Uterus (tissue), 4 donors: ENCODE results near the gene TMEM202. TPM values are rescaled to one million over a fixed set of nuclear protein-coding genes. Genes with fewer than 3 reads are reported as not detected.

Experiments used
- DNase-seq, 2 donors: peaks; one replicate each; pipeline ENCODE4 v3.0.0-alpha.2; 2019 to 2020
- H3K27ac ChIP-seq, 2 donors: fragments of 200-600 bp; sonication (generic); 1 replicate in 1 of 2; 2 replicates in 1 of 2; pipeline ENCODE4 v1.5.1; 2016 to 2018
- H3K27me3 ChIP-seq, 2 donors: fragments of 200-600 bp; sonication (generic); one replicate each; pipeline ENCODE4 v1.5.1; 2018 to 2019; ENCODE audit warnings: control low read depth in 1 of 2
- H3K36me3 ChIP-seq, 2 donors: fragments of 200-600 bp; sonication (generic); one replicate each; pipeline ENCODE4 v1.5.1; 2019; ENCODE audit warnings: control low read depth in 1 of 2
- H3K4me1 ChIP-seq, 2 donors: fragments of 200-600 bp; sonication (generic); one replicate each; pipeline ENCODE4 v1.5.1; 2018 to 2019; ENCODE audit warnings: control low read depth in 1 of 2
- H3K4me3 ChIP-seq, 2 donors: fragments of 200-600 bp; sonication (generic); 1 replicate in 1 of 2; 2 replicates in 1 of 2; pipeline ENCODE4 v1.5.1; 2018 to 2019; ENCODE audit warnings: mild to moderate bottlenecking in 1 of 2
- H3K9me3 ChIP-seq, 2 donors: fragments of 200-600 bp; sonication (generic); one replicate each; pipeline ENCODE4 v1.5.1; 2019; ENCODE audit warnings: control low read depth in 1 of 2
- CTCF ChIP-seq, 4 experiments: fragments of 200-600 bp in 2 of 4; fragments of 450-650 bp in 2 of 4; sonication (generic) in 2 of 4; IDR thresholded peaks; one replicate each; pipeline ENCODE4 v1.5.1; 2016 to 2019; ENCODE audit warnings: antibody characterized with exemption in 4 of 4, mild to moderate bottlenecking in 2 of 4, moderate library complexity in 1 of 4
- POLR2A ChIP-seq, 2 donors: fragments of 450-650 bp; IDR thresholded peaks; one replicate each; pipeline ENCODE4 v1.6.1; 2016; ENCODE audit warnings: antibody characterized with exemption in 2 of 2, mild to moderate bottlenecking in 1 of 2, moderate library complexity in 1 of 2
- intact Hi-C: fragments of 100-400 bp; cut with DNase I; formaldehyde crosslinking; loops from one replicate; pipeline ENCODE4 v1.15.1; 2023; ENCODE audit warnings: low total_unique reads
- total RNA-seq, 4 donors: library from RNA; depleted of rRNA in 3 of 4; stranded (reverse); fragments of >200 nt in 3 of 4; gene quantifications; one replicate each; pipeline versions ENCODE4 v1.1.0 to v1.2.4, GENCODE V29; 2014 to 2023
- donor health status: DM: yes; HTN: yes; CAD: no.

The TMEM202 gene
- total RNA-seq, 4 donors from 2014 or later, result not detected

DNA sequence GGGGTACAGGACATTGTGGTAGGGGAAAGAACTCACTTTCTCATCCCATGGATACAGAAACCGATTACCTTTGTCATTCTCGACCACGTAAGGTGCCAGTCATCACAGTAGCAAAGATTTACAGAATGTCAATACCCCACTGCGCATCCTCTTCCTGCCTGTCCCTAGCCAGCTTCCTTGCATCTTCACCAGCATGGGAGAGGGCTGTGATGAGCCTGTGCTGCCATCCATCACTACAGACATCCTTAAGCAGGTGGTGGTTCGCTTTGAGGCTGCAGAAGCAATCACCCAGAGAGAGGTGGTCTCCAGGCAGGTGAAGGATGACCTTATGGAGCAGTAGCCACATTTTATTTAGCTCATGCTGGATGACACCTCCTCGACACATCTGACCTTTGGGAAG is 52.7 kb downstream of the TMEM202 start:
- Histone ChIP-seq H3K4me3 (no peak overlapping the region), H3K36me3 (no peaks in the 10 kb centered on the region), H3K27me3 (no peaks in the 10 kb centered on the region), H3K9me3 (no peaks in the 10 kb centered on the region), H3K27ac (no peak overlapping the region), H3K4me1 (no peaks in the 10 kb centered on the region)
- TF ChIP-seq POLR2A (IDR thresholded peaks at IDR 0.05) (no peak), CTCF (IDR thresholded peaks at IDR 0.05) (no peak)
- intact Hi-C loops, result no loop called here
- DNase-seq, result no peak

DNA sequence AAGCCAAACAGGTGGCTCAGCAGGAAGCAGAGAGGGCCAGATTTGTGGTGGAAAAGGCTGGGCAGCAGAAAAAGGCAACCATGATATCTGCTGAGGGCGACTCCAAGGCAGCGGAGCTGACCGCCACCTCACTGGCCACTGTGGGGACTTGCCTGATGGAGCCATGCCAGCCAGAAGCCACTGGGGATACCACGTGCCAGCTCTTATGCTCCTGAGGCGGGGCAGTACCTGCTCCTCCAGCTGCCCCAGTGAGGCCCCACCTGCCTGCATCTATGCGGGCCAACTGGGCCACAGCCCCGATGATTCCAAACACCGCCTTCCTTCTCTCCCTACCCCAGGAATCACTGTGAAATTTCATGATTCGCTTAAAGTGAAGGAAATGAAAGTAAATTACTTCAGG is 53.1 kb downstream of the TMEM202 start:
- no peak for DNase-seq
- TF ChIP-seq CTCF (IDR thresholded peaks at IDR 0.05) (no peak), POLR2A (IDR thresholded peaks at IDR 0.05) (no peak)
- Histone ChIP-seq H3K27ac (no peak overlapping the region), H3K4me3 (no peak overlapping the region), H3K4me1 (no peaks in the 10 kb centered on the region), H3K27me3 (no peaks in the 10 kb centered on the region), H3K9me3 (no peaks in the 10 kb centered on the region), H3K36me3 (no peaks in the 10 kb centered on the region)
- intact Hi-C loops, result no loop called here

GRCh38 chr15:72456684-72457083 is 58.6 kb downstream of the TMEM202 start:
- Histone ChIP-seq H3K27me3 (no peaks in the 10 kb centered on the region), H3K4me3 (no peak overlapping the region), H3K9me3 (no peaks in the 10 kb centered on the region), H3K4me1 (no peaks in the 10 kb centered on the region), H3K27ac (no peak overlapping the region), H3K36me3 (no peaks in the 10 kb centered on the region)
- intact Hi-C loops, result no loop called here
- no peak for DNase-seq
- TF ChIP-seq CTCF (IDR thresholded peaks at IDR 0.05) (no peak), POLR2A (IDR thresholded peaks at IDR 0.05) (no peak)

Other genes starting within 250 kb of the TMEM202 start
- 1 to 10 TPM in 1 of 4 donors, under 1 TPM in 1, not detected in 2; 0.67 to 4.1 TPM for gene GRAMD2A, start 200.5 kb upstream of the TMEM202 start, total RNA-seq
- 100 to 1,000 TPM; 101 to 443 (median 191) TPM for gene PKM, start 167.1 kb upstream of the TMEM202 start, total RNA-seq
- 100 to 1,000 TPM in 1 of 4 donors, 10 to 100 TPM in 3; 32.1 to 111 (median 55.6) TPM for gene PARP6, start 125.8 kb upstream of the TMEM202 start, total RNA-seq
- gene CELF6, start 78.1 kb upstream of the TMEM202 start, total RNA-seq, result 10 to 100 TPM in 1 of 4 donors, 1 to 10 TPM in 3; 1.9 to 12.3 (median 5.6) TPM
- gene HEXA, start 22.3 kb upstream of the TMEM202 start, total RNA-seq, result 10 to 100 TPM; 14.9 to 86.0 (median 52.9) TPM
- gene ARIH1, start 76.0 kb downstream of the TMEM202 start, total RNA-seq, result 100 to 1,000 TPM in 1 of 4 donors, 10 to 100 TPM in 3; 28.2 to 215 (median 53.7) TPM